HCT116 (cell line): ENCODE data around the gene RFWD3.

ENCODE experiments used
- CTCF ChIP-seq, 3 experiments: fragments of 200-600 bp in 1 of 3; sonication (generic) in 1 of 3; IDR thresholded peaks in 2 of 3; conservative IDR thresholded peaks in 1 of 3; 2 replicates each; pipeline ENCODE4 v1.5.1; 2012 to 2017; ENCODE audit warnings: low read depth in 2 of 3, low read length in 2 of 3, antibody characterized with exemption in 1 of 3, borderline replicate concordance in 1 of 3, control low read depth in 1 of 3, mild to moderate bottlenecking in 1 of 3, mixed read lengths in 1 of 3, mixed run types in 1 of 3, moderate library complexity in 1 of 3; ENCODE audit not compliant: insufficient read depth in 1 of 3
- MAX ChIP-seq: IDR thresholded peaks from 2 replicates; pipeline ENCODE4 v1.6.1; 2012

- TF ChIP-seq MAX (no peak), CTCF (IDR thresholded peaks at IDR 0.05 in 2 of 3, conservative IDR thresholded peaks at IDR 0.05 in 1 of 3; ENCODE audit: borderline replicate concordance in 1 of 3, insufficient read depth in 1 of 3, low read depth in 2 of 3, low read length in 2 of 3) (no peak)
These were observed 39.8 kb downstream of the RFWD3 start for GRCh38 chr16:74626741-74627416.
